ENCODE measurements around the gene FBXO31. TPM values are rescaled to one million over a fixed set of nuclear protein-coding genes. Genes with fewer than 3 reads are reported as not detected.

Gene FBXO31
- total RNA-seq, 2 donors from 2014 or later = 39.5 to 65.8 TPM

DNA sequence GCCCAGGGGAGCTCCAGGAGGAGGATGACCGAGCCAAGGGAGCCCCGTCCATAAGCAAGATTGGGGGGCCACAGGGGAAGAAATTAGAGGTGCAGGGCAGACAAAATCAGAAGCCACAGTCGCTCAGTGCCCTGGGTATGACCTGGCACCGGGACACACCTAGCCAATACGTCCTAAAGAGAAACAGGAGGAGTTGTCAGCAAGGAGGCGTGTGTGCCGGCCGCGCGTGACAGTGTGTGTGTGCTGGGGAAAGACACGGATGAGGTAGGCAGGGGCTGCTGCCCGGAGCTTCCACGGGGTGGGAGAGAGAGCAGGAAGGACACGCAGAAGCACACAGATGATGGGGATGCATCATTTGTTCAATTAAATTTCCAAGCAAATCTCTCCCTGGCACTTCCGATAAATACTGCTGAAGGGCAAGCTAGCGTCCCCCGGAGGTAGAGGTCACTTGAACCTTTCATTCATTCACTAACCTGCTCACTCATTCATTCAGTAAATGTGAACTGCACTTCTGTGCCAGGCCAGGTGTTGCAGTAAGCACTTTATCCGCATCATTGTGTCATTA is 104.4 kb downstream of the FBXO31 start:
- H3K36me3 ChIP-seq = no peaks in the 10 kb centered on the region
- H3K27me3 ChIP-seq (replicated peaks; ENCODE audit: insufficient read depth) = peaks cover 3% of the 10 kb centered on the region
- H3K9me3 ChIP-seq = no peaks in the 10 kb centered on the region
- TF ChIP-seq CTCF (IDR thresholded peaks at IDR 0.05) (no peak), POLR2A (IDR thresholded peaks at IDR 0.05) (no peak), POLR2AphosphoS5 (IDR thresholded peaks at IDR 0.05) (no peak)
- 72% methylated on average over 18 of the region's 18 CpGs for WGBS
- H3K4me1 ChIP-seq (replicated peaks) = no peaks in the 10 kb centered on the region
- no peak for DNase-seq (ENCODE audit: low spot score)
- no peak overlapping the region for H3K27ac ChIP-seq
- H3K4me3 ChIP-seq = no peak overlapping the region
- intact Hi-C loops (cut with DNase I) = loop anchor here (2.0 to 10.0 kb wide), 2 partner anchors 214 to 714 kb away; no protein-coding TSS in a partner anchor

DNA sequence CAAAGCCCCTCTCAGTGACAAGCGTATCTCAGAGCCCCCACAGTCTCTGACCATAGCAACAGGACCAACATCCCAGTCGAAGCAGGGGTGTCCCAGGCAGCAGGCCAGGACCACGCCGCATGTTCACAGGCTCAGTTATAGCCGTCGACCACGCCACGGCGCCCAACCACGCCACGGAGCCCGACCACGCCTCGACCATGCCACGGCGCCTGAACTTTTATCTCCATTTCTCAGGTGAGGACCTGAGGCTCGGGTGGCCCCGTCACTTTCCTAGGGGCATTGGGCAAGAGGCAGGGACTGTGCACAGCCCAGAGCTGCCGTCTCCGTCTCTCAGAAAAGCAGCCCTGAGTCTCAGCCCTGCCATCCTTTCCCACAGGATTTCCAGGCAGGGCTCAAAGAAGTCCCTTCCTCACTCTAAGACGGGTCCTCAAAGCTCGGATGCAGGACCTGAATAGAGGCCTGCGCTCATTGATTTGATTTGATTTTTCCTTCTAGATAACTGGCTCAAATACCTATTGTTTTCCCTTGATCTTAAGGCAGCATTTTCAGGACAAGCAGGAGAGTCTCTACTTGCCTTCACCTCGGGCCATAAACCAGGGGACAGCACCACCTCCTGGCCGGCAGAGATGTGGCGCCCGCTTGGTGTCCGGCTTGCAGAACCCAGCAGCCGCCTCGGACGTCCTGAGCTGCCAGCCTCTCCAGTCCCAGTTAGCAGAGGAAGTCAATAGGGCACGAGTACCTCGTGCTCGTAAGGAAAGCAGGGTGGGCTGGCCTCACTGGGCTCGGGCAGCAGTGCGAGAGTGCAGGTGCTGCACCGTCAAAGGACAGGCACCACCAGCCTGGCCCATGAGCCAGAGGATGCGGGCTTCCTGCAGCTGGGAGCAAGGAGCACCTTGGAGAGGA is 105.1 kb downstream of the FBXO31 start:
- Histone ChIP-seq H3K27ac (no peak overlapping the region), H3K4me1 (replicated peaks) (no peaks in the 10 kb centered on the region), H3K9me3 (no peaks in the 10 kb centered on the region), H3K36me3 (no peaks in the 10 kb centered on the region), H3K4me3 (no peak overlapping the region), H3K27me3 (replicated peaks; ENCODE audit: insufficient read depth) (peaks cover 3% of the 10 kb centered on the region)
- TF ChIP-seq POLR2AphosphoS5 (IDR thresholded peaks at IDR 0.05) = no peak
- TF ChIP-seq POLR2A (IDR thresholded peaks at IDR 0.05) = no peak
- peak; percentile 63 to 86 (median 83) for TF ChIP-seq CTCF (IDR thresholded peaks at IDR 0.05)
- WGBS = 47% methylated on average over 38 of the region's 38 CpGs
- intact Hi-C loops (cut with DNase I) = loop anchor here (2.0 to 10.0 kb wide), 2 partner anchors 214 to 714 kb away; no protein-coding TSS in a partner anchor
- DNase-seq (ENCODE audit: low spot score) = peak; percentile 74

Other genes starting within 250 kb of the FBXO31 start
- gene C16orf95, start 66.4 kb downstream of the FBXO31 start, total RNA-seq = 1 to 10 TPM in 1 of 2 donors, under 1 TPM in 1; 0.91 to 8.0 TPM
- 10 to 100 TPM; 41.9 to 51.8 TPM for gene MAP1LC3B, start 8.6 kb upstream of the FBXO31 start, total RNA-seq
- gene ZCCHC14, start 109.2 kb upstream of the FBXO31 start, total RNA-seq = 10 to 100 TPM; 14.9 to 55.7 TPM
- 1 to 10 TPM; 1.0 to 6.1 TPM for gene JPH3, start 218.7 kb upstream of the FBXO31 start, total RNA-seq